Endothelial cell (in vitro differentiated cells): ENCODE results near the gene CDC37. TPM values are rescaled to one million over a fixed set of nuclear protein-coding genes. Genes with fewer than 3 reads are reported as not detected.
A peak's percentile ranks its signal among the peaks of the same experiment; 100 is the strongest.

Source experiments
- DNase-seq: peaks from one replicate; pipeline ENCODE4 v3.0.0; 2021; ENCODE audit warnings: low spot score
- H3K27ac Mint-ChIP-seq: one replicate; pipeline ENCODE4 v1.8.0; 2021; ENCODE audit warnings: mixed read lengths, inconsistent platforms; ENCODE audit not compliant: unreplicated experiment
- H3K27me3 Mint-ChIP-seq: one replicate; pipeline ENCODE4 v1.8.0; 2021; ENCODE audit warnings: mild to moderate bottlenecking, moderate library complexity, mixed read lengths, inconsistent platforms; ENCODE audit not compliant: unreplicated experiment
- H3K36me3 Mint-ChIP-seq: one replicate; pipeline ENCODE4 v1.8.0; 2021; ENCODE audit warnings: mild to moderate bottlenecking, low read depth, mixed read lengths, inconsistent platforms; ENCODE audit not compliant: unreplicated experiment
- H3K4me1 Mint-ChIP-seq: one replicate; pipeline ENCODE4 v1.8.0; 2021; ENCODE audit warnings: mild to moderate bottlenecking, mixed read lengths, inconsistent platforms; ENCODE audit not compliant: unreplicated experiment
- H3K4me3 Mint-ChIP-seq: one replicate; pipeline ENCODE4 v1.8.0; 2021; ENCODE audit warnings: mild to moderate bottlenecking, mixed read lengths, inconsistent platforms; ENCODE audit not compliant: unreplicated experiment
- H3K9me3 Mint-ChIP-seq: one replicate; pipeline ENCODE4 v1.8.0; 2021; ENCODE audit warnings: mixed read lengths, inconsistent platforms; ENCODE audit not compliant: unreplicated experiment
- CTCF ChIP-seq: fragments of 200-600 bp; sonication (generic); IDR thresholded peaks from one replicate; pipeline ENCODE4 v1.5.0; 2021; ENCODE audit warnings: antibody characterized with exemption; ENCODE audit not compliant: unreplicated experiment
- long read RNA-seq: library from polyadenylated mRNA; unstranded; transcript quantifications from one replicate; pipeline ENCODE4 v2.0.0, GENCODE V29; 2020; ENCODE audit not compliant: unreplicated experiment
- total RNA-seq: library from RNA; stranded (reverse); fragmentation: NEBNext Ultra II Directional; extraction: Animal tissue kit (Norgen Biotek cat#: 25700); gene quantifications from one replicate; pipeline ENCODE4 v1.2.1, GENCODE V29; 2021; ENCODE audit not compliant: unreplicated experiment

Gene CDC37
- 386 TPM for total RNA-seq
- long read RNA-seq, transcript CDC37-209 (7 exons, 1,377 nt) = minor isoform, 161 of 749 reads
- long read RNA-seq, transcript CDC37-201 (8 exons, 1,608 nt) = major isoform, 519 of 749 reads
- long read RNA-seq, partial matches to known transcripts = 9 of 749 reads
- long read RNA-seq, other reads (novel, unspliced or antisense) = 60 of 749 reads

GRCh38 chr19:10403137-10404021 is at the start of gene CDC37:
Gene CDC37 (minus strand): TSS chr19:10403542. CDS start chr19:10403479, 63 bp downstream.
- Mint-ChIP-seq H3K9me3 (no peaks in the 10 kb centered on the region), H3K4me1 (peaks cover 38% of the 10 kb centered on the region), H3K4me3 (peak within 1 kb of the TSS; percentile 100), H3K27me3 (peaks cover 26% of the 10 kb centered on the region), H3K36me3 (peaks cover 16% of the 10 kb centered on the region), H3K27ac (peak within 1 kb of the TSS; percentile 99)
- peak; percentile 98 for DNase-seq
- TF ChIP-seq CTCF = no peak

- Mint-ChIP-seq H3K4me3 (no peak overlapping the region), H3K36me3 (no peaks in the 10 kb centered on the region), H3K9me3 (no peaks in the 10 kb centered on the region), H3K27ac (peak overlapping the region; percentile 42), H3K27me3 (peaks cover 23% of the 10 kb centered on the region), H3K4me1 (no peaks in the 10 kb centered on the region)
- no peak for TF ChIP-seq CTCF
- DNase-seq = no peak
Measured at GRCh38 chr19:10450853-10451609, 47.7 kb upstream of the CDC37 start.

GRCh38 chr19:10450191-10450852 is 47.0 kb upstream of the CDC37 start:
- Mint-ChIP-seq H3K9me3 (no peaks in the 10 kb centered on the region), H3K4me3 (peak overlapping the region; percentile 5), H3K27ac (peak overlapping the region; percentile 39), H3K36me3 (no peaks in the 10 kb centered on the region), H3K27me3 (peaks cover 19% of the 10 kb centered on the region), H3K4me1 (no peaks in the 10 kb centered on the region)
- DNase-seq = no peak
- no peak for TF ChIP-seq CTCF

- peaks cover 16% of the 10 kb centered on the region for H3K27me3 Mint-ChIP-seq
- H3K9me3 Mint-ChIP-seq = no peaks in the 10 kb centered on the region
- no peak overlapping the region for H3K4me3 Mint-ChIP-seq
- no peaks in the 10 kb centered on the region for H3K4me1 Mint-ChIP-seq
- H3K36me3 Mint-ChIP-seq = no peaks in the 10 kb centered on the region
- no peak for TF ChIP-seq CTCF
- H3K27ac Mint-ChIP-seq = no peak overlapping the region
- no peak for DNase-seq
Measured at GRCh38 chr19:10449037-10449436, 45.7 kb upstream of the CDC37 start.
